A172 (cell line): ENCODE measurements around the gene PATL1. TPM values are rescaled to one million over a fixed set of nuclear protein-coding genes. Genes with fewer than 3 reads are reported as not detected.
"Not testable (repeated sequence)": the region's sequence is repeated elsewhere in the genome, so short reads cannot be mapped to it uniquely, and the experiment has no call there.

Source experiments
- DNase-seq: peaks from one replicate; pipeline ENCODE4 v3.0.0-alpha.2; 2015; ENCODE audit warnings: low spot score
- total RNA-seq: library from RNA; depleted of rRNA; stranded (reverse); fragments of >200 nt; shearing (Covaris generic); gene quantifications from 2 replicates; pipeline ENCODE4 v1.2.3, GENCODE V29; 2014

Gene PATL1
- total RNA-seq, 1 experiment from 2014 or later: 20.3 TPM

DNA sequence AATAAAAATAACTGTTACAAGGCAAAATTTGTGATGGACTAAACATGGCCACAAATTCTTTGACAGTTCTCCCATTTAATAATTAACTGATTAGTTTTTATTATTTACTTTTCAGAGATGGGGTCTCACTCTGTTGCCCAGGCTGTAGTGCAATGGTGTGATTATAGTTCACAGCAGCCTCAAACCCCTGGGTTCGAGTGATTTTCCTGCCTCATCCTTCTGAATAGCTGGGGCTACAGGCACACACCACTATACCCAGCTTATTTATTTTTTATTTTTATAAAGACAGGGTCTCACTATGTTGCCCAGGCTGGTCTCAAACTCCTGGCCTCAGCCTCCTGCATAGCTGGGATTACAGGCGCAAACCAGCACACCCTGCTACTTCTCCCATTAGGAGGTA is 4.5 kb upstream of the PATL1 start:
- DNase-seq: no peak

DNA sequence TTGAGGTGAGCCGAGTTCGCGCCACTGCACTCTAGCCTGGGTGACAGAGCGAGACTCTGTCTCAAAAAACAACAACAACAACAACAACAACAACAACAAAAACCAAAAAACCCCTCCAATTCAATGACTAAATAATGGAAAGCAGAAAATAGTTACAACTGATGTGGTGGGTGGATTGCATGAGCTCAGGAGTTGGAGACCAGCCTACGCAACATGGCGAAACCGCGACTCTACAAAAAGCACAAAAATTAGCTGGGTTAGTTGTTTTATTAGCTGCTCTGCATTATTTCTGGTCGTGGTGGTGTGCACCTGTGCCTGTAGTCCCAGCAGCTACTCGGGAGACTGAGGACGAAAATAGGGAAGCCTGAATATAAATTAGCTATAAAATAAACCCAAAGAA is 2.6 kb upstream of the PATL1 start:
- DNase-seq: no peak

GRCh38 chr11:59669611-59670009 is 773 bp upstream of the PATL1 start:
- no peak for DNase-seq

- peak; percentile 62 for DNase-seq
These were observed 468 bp downstream of the PATL1 start for GRCh38 chr11:59668188-59668949.

GRCh38 chr11:59667812-59668187 is 1.0 kb downstream of the PATL1 start:
- DNase-seq: no peak

DNA sequence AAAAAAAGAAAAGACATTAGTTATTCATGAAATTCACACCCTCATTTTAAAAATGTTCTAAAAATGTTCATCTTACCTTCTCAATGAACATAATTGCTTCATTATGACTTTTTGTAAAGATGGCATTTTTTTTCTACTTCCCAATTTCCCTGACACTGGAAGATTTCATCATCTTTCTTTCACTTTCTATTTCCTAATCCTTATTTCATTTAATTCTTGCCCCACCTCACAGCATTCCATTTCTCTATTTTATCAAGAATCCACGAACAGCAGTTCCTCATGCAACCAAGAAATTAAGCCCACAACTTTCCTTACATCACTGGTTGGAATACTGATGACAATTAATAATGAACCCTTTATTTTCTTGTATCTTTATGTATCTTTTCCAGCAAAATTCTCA is 1.9 kb downstream of the PATL1 start:
- DNase-seq: no peak

DNA sequence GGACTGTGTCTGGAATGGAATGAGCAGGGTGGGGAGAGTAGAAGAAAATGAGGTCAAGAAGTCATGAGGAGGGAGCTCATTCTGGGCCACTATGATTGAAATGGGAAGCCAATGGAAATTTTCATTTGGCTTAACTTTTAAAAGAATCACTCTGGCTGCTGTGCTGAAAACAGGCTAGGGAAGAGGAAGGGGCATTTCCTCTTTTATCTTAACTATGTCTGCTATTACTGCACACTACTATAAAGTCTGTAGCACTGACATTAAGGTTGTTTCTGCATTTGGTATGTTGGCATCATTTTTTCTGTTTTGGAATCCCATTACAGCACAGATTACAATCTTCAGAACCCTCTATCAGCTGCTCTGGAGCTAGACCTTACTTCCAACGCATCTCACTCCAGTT is 8.2 kb downstream of the PATL1 start:
- DNase-seq: no peak

DNA sequence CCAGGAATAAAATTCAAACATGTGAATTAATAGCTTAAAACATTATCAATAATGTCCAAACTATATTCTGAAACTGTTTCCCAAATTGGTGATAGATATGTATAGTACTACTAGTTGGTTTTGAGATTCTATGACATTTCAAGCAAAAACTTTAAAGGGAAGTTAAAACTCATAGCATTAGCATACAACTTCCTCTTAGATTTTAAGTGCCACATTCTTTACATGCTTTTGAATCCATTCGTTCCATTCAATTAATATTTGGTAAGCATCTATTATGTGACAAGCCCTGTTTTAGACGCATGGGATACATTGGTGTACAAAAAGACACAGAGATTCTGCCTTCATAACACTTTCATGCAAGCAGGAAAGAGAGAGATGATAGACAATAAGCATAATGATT is 8.9 kb downstream of the PATL1 start:
- DNase-seq: no peak

GRCh38 chr11:59658036-59658435 is 10.8 kb downstream of the PATL1 start:
- no peak for DNase-seq

GRCh38 chr11:59654893-59655292 is 13.9 kb downstream of the PATL1 start:
- DNase-seq: no peak

DNA sequence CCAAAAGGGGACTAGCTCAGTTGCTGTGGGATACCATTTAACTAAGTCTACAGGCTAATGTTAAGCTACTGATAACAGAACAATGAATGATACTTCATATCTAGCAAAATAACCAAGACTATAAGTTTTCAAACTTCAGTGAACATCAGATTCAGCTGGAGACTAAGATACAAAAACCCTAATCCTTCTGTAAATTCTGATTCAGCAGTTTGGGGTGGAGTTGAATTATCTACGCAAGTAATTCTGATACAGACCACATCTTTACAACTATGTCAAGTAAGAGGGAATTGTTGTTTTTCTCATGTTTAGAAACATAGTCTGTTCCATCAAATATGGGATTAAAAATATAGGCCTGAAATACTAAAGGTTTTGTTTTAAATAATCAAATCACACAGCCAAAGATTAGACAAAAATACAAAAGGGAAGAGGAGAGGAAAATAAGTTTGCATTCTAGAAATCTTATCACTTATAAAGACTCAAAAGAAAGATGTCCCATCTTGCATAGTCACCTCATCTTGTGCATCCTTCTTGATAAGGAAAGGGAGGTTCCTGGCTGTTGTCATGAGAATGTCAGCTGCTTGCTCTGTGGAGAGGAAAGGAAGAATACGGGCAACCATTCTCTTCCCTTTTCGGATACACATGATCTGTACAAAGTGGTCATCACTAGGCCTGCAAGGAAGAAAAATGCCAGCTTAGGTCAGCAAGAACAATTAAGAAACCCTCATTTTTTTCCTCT is 21.4 kb downstream of the PATL1 start:
- no peak for DNase-seq

DNA sequence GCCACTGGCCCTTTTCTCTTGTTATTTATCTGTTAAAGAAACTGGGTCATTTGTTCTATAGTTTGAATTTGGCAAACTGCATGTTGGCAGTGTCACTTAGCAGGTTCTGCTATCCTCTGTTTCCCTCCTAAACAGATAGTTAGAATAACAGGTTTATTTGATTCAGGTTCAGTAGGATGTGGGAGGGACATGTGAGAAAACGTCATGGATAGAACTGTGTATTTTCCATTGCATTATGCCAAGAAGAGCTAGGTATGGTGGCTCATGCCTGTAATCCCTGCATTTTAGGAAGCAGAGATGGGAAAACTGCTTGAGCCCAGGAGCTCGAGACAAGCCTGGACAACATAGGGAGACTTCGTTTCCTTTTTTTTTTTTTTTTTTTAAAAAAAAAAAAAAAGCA is 24.3 kb downstream of the PATL1 start:
- no peak for DNase-seq

DNA sequence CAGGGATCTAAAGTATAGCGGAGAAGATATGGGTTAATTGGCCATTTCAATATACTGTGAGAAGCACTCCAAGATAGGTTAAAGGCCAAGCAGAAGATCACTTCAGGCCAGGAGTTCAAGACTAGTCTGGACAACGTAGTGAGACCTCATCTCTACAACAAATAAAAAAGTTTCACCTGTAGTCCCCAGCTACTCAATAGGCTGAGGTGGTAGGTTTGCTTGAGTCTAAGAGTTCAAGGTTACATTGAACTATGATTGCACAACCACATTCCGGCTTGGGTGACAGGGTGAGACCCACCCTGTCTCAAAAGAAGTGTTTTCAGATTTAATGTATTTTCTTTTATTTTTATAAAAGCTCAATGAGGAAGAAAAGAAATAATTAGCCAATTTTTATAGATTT is 25.4 kb downstream of the PATL1 start:
- DNase-seq: no peak

GRCh38 chr11:59641156-59641555 is 27.7 kb downstream of the PATL1 start:
- DNase-seq: peak; percentile 18

GRCh38 chr11:59630493-59630892 is 38.3 kb downstream of the PATL1 start:
- DNase-seq: no peak

DNA sequence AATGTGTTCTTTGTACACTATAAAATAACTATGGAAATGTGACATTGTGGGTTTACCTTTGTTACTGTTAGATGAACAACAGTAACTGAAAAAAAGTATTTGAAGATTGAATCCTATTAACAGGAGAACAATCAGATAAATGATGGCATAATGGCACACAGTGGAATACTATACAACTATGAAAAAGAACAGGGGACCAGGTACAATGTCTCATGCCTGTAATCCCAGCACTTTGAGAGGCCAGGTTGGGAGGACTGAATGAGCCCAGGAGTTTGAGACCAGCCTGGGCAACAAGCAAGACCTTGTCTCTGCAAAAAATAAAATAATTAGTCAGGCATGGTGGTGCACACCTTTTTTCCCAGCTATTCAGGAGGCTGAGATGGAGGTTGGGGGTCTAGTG is 38.8 kb downstream of the PATL1 start:
- DNase-seq: no peak

- not testable (repeated sequence) for DNase-seq
These were observed 41.9 kb downstream of the PATL1 start for GRCh38 chr11:59626969-59627368.

- no peak for DNase-seq
These were observed 43.1 kb downstream of the PATL1 start for GRCh38 chr11:59625703-59626102.

GRCh38 chr11:59617876-59618275 is 51.0 kb downstream of the PATL1 start:
- DNase-seq: no peak

- no peak for DNase-seq
These were observed 52.3 kb downstream of the PATL1 start for GRCh38 chr11:59616396-59616982.

- peak; percentile 100 for DNase-seq
These were observed 53.0 kb downstream of the PATL1 start, which contains the start of gene OSBP for GRCh38 chr11:59615637-59616395. Gene OSBP, minus strand, starts transcription at chr11:59615774. Its CDS starts 110 bp downstream, at chr11:59615664.

DNA sequence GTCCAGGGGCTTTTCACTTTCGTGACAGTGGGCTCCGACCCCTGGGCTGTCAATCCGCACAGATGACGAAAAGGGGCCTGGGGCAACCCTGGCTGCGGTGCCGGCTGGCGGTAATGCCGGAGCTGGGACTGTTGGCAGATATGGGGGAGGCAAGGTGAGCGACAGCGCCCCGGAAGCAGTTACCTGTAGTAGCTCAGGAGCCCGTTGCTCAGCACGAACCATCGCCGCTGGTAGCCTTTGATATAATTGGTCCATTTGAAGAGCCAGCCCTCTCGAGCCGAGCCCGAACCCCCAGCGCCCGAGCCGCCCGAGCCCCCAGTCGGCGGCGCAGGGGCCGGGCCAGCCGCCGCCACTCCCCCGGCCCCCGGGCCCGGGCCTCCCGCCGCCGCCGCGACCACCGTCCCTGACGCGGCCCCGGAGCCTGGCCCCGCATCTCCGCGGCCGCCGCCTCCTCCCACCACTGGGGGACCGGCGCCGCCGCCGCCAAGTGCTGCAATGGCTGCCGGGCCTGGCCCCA is 53.7 kb downstream of the PATL1 start:
- peak; percentile 13 for DNase-seq
